Measurements from ENCODE around the gene NPPB. TPM values are rescaled to one million over a fixed set of nuclear protein-coding genes. Genes with fewer than 3 reads are reported as not detected.

NPPB gene
- polyA plus RNA-seq, 1 donor (not counting 4 experiments of a cell fraction or from before 2014, with no cell fraction given) = not detected

GRCh38 chr1:11835441-11836225 is 23.1 kb downstream of the NPPB start:
- dilution Hi-C loops (cut with MboI; ENCODE audit: extremely low pct_ligation_motif_present, low sequenced_read_pairs) = no loop called here
- no peak for TF ChIP-seq EZH2 (IDR thresholded peaks at IDR 0.05; ENCODE audit: low read length)
- no peak for TF ChIP-seq CTCF (optimal IDR thresholded peaks at IDR 0.05 in 1 of 3, IDR thresholded peaks at IDR 0.05 in 1 of 3, conservative IDR thresholded peaks at IDR 0.05 in 1 of 3; ENCODE audit: extremely low read depth in 1 of 3, insufficient read depth in 2 of 3, low read length in 3 of 3)
- no peaks in the 10 kb centered on the region for H3K27me3 ChIP-seq (ENCODE audit: control insufficient read depth, extremely low read depth, insufficient read depth, low read length)
- no peak overlapping the region for H3K4me2 ChIP-seq (ENCODE audit: control insufficient read depth, extremely low read depth, insufficient read depth, low read depth, low read length)
- H3K27ac ChIP-seq (ENCODE audit: control insufficient read depth, insufficient read depth, low read length) = no peak overlapping the region
- peaks cover 3% of the 10 kb centered on the region for H4K20me1 ChIP-seq (ENCODE audit: control insufficient read depth, extremely low read depth, insufficient read depth, low read length)
- DNase-seq (ENCODE audit: low read depth, low spot score) = no peak
- H3K36me3 ChIP-seq (ENCODE audit: control insufficient read depth in 2 of 2, extremely low read depth in 1 of 2, insufficient read depth in 2 of 2, low read length in 2 of 2) = peaks cover 61 to 63% of the 10 kb centered on the region in 2 experiments
- no peak overlapping the region for H2AFZ ChIP-seq (ENCODE audit: control insufficient read depth, low read length)
- H3K9me3 ChIP-seq (ENCODE audit: control insufficient read depth, low read depth, low read length) = no peaks in the 10 kb centered on the region
- no peaks in the 10 kb centered on the region for H3K4me1 ChIP-seq (ENCODE audit: control insufficient read depth, extremely low read depth, insufficient read depth, low read length)
- FAIRE-seq = no peak
- H3K79me2 ChIP-seq (ENCODE audit: control insufficient read depth, insufficient read depth, low read length) = no peaks in the 10 kb centered on the region
- H3K9ac ChIP-seq (ENCODE audit: control insufficient read depth, extremely low read depth, insufficient read depth, low read length) = no peak overlapping the region
- no peaks in the 10 kb centered on the region for H3K9me1 ChIP-seq (ENCODE audit: control insufficient read depth, extremely low read depth, insufficient read depth, low read length)
- H3K4me3 ChIP-seq (ENCODE audit: control insufficient read depth in 2 of 3, extremely low read depth in 1 of 3, insufficient read depth in 2 of 3, low read depth in 1 of 3, low read length in 3 of 3) = no peak overlapping the region

GRCh38 chr1:11833900-11834299 is 24.8 kb downstream of the NPPB start:
- H3K27ac ChIP-seq (ENCODE audit: control insufficient read depth, insufficient read depth, low read length) = no peak overlapping the region
- H3K9me3 ChIP-seq (ENCODE audit: control insufficient read depth, low read depth, low read length) = no peaks in the 10 kb centered on the region
- dilution Hi-C loops (cut with MboI; ENCODE audit: extremely low pct_ligation_motif_present, low sequenced_read_pairs) = no loop called here
- H3K4me1 ChIP-seq (ENCODE audit: control insufficient read depth, extremely low read depth, insufficient read depth, low read length) = no peaks in the 10 kb centered on the region
- no peak overlapping the region for H3K4me2 ChIP-seq (ENCODE audit: control insufficient read depth, extremely low read depth, insufficient read depth, low read depth, low read length)
- no peak overlapping the region for H2AFZ ChIP-seq (ENCODE audit: control insufficient read depth, low read length)
- H3K9ac ChIP-seq (ENCODE audit: control insufficient read depth, extremely low read depth, insufficient read depth, low read length) = no peak overlapping the region
- no peak for FAIRE-seq
- no peak for TF ChIP-seq EZH2 (IDR thresholded peaks at IDR 0.05; ENCODE audit: low read length)
- TF ChIP-seq CTCF (optimal IDR thresholded peaks at IDR 0.05 in 1 of 3, IDR thresholded peaks at IDR 0.05 in 1 of 3, conservative IDR thresholded peaks at IDR 0.05 in 1 of 3; ENCODE audit: extremely low read depth in 1 of 3, insufficient read depth in 2 of 3, low read length in 3 of 3) = no peak
- DNase-seq (ENCODE audit: low read depth, low spot score) = no peak
- H4K20me1 ChIP-seq (ENCODE audit: control insufficient read depth, extremely low read depth, insufficient read depth, low read length) = peaks cover 3% of the 10 kb centered on the region
- peaks cover 58 to 60% of the 10 kb centered on the region in 2 experiments for H3K36me3 ChIP-seq (ENCODE audit: control insufficient read depth in 2 of 2, extremely low read depth in 1 of 2, insufficient read depth in 2 of 2, low read length in 2 of 2)
- no peaks in the 10 kb centered on the region for H3K79me2 ChIP-seq (ENCODE audit: control insufficient read depth, insufficient read depth, low read length)
- H3K4me3 ChIP-seq (ENCODE audit: control insufficient read depth in 2 of 3, extremely low read depth in 1 of 3, insufficient read depth in 2 of 3, low read depth in 1 of 3, low read length in 3 of 3) = no peak overlapping the region
- no peaks in the 10 kb centered on the region for H3K9me1 ChIP-seq (ENCODE audit: control insufficient read depth, extremely low read depth, insufficient read depth, low read length)
- H3K27me3 ChIP-seq (ENCODE audit: control insufficient read depth, extremely low read depth, insufficient read depth, low read length) = no peaks in the 10 kb centered on the region

Measured in keratinocyte (primary cell).